ENCODE data around the gene RAB3C.

RAB3C gene

DNA sequence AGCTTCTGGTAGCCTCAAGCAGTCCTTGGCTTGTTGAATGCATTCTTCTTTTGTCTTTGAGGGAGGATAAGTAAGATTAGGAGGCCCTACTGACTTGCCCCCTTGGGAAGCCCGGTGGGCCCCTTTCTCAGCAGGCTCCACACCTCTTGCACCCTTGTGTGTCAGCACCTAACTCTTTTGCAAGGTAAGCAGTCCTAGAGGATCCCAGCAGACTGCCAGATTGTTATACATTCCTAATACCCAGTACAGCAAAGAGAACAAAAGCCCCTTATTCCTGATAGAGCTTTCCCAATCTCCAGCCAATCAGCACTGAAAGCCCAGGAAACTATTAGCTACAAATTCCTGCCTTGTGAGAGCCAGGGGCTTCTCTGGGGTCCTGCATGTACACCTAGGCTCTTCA, 152.8 kb downstream of the RAB3C start:
- peak; percentile 23 for DNase-seq (ENCODE audit: low spot score)

DNA sequence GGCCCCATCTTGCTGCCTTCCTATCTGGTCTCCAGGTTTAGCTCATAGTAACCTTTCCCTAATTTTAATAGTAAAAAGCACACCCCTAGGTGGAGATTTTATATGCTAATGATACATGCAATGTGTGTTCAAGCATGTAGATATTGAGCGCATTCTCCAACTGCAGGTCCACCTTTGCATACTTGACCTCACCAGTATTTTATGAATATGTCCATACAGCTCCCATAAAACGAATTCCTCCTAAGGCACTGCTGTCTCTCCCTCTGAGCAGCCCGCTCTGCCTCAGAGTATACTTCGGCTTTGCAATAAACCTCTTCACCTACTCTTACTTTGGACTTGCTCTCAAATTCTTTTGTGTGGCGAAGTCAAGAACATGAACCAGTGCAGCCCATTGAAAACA, 153.3 kb downstream of the RAB3C start:
- no peak for DNase-seq (ENCODE audit: low spot score)

DNA sequence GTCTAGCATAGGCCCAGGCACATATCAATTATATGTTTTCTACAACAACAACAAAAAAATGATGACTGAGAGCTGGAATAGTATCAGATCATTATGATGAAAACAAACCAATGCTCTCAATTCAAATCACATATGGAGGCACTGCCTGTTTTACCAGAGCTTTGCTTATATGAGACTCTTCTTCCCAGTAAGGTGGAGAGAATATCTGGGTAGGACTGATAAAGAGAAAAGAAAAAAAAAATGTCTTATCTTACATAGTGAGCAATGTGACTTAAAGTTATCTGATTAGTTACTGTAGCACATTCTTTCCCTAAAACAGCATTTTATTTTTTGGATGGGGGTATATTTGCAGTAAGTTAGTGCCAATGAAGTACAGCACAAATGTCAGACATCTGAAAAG, 154.8 kb downstream of the RAB3C start:
- no peak for DNase-seq (ENCODE audit: low spot score)

DNA sequence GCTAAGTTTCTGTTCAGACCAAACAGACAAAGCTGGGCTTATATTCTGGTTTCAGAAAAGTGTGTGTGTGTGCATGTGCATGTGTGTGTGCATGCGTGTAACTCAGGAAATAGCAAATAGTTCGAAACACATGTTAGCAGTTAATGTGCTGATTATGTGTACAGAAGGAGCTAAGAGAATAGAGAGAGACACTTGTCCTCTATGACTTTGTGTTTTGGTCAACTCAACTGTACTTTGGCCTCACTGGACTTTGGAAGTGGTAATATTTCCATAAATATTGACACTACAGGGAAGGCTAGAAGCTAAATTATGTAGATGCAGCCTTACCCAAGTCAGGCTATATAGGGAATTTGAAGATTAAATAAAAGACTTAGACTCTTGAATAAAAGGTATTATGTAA, 155.5 kb downstream of the RAB3C start:
- DNase-seq (ENCODE audit: low spot score) = no peak

DNA sequence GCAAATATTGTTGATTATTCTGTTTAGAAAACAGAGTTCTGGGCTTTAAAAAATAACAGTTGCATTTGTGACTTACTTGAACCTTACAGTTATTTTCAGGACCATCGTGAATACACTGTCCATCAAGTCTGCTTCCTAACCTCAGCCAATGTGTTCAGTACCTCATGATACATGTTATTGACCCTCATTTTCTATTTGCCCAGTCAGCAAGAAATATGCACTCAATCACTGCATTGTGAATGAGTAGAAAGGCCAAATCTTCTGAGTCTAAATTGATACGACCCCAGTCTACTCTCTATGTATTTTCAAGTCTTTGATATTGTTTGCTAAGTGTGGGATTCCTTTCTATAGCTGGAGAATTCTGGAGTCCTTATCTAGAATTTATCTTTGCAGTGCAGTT, 156.2 kb downstream of the RAB3C start:
- DNase-seq (ENCODE audit: low spot score) = no peak

DNA sequence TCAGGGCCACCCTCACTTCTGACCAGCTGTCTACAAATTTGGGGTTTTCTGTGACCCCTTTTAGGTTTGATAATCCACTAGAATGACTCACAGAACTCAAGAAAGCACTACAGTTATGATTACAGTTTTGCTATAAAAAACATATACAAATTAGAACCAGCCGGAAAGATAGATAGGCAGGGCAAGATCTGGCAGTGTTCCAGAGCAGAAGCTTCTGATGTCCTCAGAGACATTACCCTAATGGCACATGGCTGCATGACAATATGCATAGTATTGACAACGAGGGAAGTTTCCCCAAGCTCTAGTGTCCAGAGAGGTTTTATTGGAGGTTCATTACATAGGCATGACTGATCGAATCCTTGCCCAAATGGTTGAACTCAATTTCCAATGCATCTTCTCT, 158.1 kb downstream of the RAB3C start:
- DNase-seq (ENCODE audit: low spot score) = no peak

DNA sequence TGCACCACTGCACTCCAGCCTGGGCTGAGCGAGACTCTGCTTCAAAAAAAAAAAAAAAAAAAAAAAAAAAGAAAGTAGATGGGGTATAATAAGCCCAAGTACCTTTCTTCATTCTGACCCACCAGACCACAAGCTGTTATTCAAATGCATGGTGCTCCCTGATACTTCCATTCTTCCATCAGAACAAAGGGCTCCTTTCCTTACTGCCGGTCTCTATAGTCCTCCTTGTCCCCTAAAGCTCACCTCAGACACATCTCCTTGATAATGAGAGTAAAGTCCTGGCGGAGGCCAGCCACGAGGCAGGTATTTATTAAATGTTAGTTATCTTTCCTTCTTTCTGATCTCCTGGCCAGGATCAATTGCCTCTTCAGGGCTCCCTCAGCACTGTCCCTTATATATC, 162.5 kb downstream of the RAB3C start:
- no peak for DNase-seq (ENCODE audit: low spot score)

DNA sequence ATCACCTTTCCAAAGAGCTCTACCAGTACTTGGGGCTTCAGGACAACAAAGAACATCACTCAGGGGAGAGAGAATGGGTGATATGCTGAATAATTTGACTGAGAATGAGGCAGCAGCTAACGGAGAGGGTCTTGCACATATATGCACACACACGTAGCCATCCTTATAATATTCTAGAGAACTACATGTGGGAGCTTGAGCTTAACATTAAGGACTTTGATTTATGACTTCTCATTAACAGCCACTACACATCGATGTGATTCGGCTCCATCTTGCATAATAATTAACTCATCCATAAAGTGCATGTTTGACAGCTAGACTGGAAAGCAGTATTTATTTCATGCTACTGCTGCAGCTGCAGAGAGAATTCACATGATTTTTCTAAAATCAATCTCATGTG, 163.4 kb downstream of the RAB3C start:
- DNase-seq (ENCODE audit: low spot score) = no peak

DNA sequence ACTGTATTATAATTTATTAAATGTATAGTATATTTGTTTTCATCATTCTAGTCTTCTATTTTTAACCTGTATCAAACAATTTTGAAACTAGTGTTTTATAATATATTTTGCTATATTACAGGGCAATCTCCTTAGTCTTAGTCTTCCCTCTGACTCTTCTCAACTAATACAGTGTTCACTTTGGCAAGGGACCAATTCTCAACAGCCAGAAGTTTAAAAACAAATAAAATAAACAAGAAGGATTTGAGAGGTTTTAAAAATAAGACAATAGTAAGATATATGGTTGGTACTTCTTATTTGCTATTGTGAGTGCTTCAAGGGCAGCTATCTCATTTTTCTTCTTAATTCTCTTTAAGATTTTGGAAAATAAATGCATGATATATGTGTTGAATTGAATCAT, 167.2 kb downstream of the RAB3C start:
- no peak for DNase-seq (ENCODE audit: low spot score)

DNA sequence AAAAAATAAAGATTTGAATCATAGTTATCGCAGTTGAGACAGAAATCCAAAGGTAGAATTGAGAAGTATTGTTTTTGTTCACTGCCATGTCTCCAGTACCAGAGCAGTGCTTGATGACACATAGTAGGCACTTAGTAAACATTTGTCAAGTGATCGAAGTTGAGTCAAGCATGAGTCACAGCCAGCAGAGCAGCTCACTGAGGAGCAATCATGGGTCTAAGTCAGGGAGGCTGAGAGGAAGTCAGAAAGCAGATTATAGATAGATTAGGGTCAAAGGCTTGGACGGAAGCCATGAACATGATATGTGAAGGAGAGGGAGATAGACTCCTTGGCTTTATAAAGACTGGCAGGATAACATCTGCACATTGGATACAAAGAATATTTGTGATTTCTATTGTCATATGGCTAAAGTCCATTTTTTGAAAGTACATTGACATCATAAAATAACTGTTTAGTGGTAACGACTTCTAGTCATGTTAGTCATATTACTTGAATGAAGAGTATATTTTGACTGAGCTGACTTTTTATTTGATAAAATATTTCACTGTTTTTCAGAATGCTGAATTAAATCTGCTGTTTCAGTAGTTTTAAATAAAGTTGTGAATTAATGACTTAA, 168.5 kb downstream of the RAB3C start:
- DNase-seq (ENCODE audit: low spot score) = no peak

DNA sequence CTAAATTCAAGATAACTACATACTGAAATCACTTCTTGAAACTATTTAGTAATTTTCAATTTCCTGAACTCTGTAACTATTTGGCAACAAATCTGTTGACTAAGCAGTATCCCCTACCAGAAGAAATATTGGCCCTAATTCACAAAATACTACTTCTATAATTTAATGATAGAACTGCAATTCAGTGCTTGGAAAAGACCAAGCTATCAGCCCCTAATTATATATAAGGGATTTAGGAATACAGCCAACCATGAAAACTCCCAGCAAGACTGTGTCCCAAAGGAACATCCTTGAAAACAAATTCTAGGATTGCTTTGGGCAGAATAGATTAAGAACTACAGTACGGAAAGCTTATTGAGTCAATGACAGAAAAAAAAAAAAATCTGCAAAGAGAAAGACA, 169.2 kb downstream of the RAB3C start:
- DNase-seq (ENCODE audit: low spot score) = no peak

DNA sequence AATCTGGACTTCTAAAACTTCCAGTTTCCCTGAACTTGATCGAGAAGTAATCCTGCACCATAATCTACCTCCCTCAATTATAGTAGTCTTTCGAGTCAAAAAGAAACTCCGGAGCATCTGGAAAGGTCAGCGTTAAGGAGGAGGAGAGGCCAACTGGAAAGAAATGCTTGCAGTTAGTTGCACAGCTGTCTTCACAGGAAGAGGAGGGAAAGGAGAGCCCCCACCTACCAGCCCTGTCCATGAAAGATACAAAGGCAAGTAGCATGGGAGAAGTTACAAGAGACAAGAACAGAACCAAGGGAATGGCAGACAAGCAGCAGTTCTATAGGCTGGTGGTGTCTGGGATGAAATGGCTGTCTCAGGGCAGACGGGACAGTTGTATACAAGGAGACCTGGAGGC, 170.6 kb downstream of the RAB3C start:
- DNase-seq (ENCODE audit: low spot score) = no peak

DNA sequence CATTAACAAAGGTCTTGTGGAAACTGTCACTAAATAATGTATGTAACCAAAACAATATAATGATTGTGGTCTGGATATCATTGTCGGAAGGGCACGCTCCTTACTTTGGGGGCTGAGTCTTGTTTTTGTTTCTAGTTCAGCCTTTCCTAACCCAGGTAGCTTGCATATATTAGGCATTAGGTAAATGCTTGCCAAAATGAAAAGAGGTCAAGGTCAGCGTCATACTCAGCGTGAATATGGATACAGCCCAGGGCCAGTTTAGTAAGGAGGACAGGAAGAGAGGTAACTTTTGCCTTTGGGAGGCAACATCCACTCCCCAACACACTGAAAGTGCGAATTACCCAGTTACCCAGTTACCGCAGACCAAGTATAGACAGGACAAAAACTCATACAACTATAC, 171.4 kb downstream of the RAB3C start:
- DNase-seq (ENCODE audit: low spot score) = no peak

DNA sequence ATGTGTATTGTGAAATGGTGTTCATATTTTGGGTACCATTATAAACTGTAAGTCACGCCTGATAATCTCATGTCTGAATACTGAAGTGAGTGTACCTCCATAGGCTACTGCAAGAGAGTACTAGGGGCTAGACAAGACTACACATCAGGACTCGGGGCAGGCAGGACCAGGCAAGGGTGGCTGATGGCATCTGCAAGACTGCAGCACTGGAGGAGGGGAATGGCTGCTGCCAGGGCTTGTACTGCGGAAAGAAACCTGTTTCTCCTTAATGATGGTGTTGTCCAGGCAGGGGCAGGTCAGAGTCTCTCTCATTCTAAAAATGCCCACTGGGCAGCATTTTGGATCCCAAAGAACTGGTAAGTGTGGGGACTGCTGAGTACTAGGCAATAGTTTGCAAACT, 172.5 kb downstream of the RAB3C start:
- no peak for DNase-seq (ENCODE audit: low spot score)

DNA sequence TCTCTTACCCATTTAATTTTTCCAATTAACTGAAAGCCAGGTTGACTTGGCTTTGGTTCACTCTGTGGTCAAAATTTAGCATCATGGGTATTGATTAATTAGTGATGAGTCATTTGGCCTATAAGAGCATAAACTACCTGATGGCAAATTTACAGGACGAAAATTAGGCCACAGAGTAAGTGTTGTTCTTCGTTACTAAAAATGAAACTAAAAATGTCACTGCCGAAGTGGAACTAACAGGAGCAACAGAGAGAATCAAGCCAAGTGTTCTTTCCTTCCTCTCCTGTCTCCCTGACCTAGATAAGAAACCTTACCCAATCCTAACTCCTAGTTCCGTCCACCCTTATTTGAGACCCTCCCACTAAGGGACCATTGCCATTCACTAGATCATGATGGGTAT, 176.9 kb downstream of the RAB3C start:
- DNase-seq (ENCODE audit: low spot score) = no peak

DNA sequence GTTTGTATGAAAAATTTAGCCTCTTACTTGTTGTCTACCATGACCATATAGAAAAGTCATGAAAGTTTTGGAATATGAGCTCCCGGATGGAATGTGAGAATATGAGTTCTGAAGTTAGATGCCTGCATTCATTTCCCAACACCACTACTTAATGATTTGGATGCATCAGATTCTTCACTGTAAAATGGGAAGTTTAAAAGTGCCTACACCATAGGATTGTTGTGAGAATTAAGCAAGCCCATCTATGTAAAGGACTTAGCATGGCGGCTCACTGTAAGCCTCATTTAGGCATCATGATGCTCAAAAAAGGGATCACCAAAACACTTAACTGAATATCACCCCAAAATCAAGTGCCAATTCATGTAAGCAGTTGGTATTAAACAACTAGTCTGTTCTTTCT, 177.3 kb downstream of the RAB3C start:
- DNase-seq (ENCODE audit: low spot score) = no peak

DNA sequence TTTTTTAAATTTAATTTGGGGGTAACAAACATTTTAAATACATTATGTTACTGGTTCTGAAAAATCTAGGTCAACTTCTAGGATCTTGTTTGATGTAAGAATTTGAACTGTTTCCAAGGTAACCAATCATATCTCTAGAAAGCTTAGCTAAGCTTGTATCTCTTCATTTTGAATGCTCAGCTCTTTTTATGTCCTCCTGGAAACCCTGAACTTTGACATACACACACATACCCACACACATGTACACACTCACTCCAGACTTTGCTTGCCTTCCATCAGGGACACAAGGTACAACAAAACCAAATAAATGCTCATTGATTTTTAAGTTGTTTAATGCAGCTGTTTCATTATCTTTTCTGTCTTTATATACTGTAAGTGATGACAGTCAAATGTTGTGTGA, 178.5 kb downstream of the RAB3C start:
- no peak for DNase-seq (ENCODE audit: low spot score)

DNA sequence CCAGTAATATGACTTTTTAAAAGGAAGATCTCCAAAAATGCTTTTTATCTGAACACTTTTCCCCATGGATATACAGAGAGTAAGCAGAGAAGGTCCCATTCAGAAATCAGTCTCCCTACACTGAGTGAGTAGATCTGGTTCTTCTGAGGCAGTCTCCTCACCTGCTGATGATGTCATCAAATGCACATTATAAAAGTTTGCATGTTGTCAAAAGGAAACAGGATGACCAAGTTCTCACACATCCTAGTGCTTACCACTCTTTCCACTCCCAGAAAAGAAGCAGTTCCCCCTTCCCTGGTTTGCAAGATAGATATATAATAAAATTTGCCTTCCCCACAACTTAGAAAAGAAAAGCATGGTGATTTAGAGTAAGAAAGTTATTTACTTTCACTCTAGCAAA, 180.5 kb downstream of the RAB3C start:
- DNase-seq (ENCODE audit: low spot score) = no peak

DNA sequence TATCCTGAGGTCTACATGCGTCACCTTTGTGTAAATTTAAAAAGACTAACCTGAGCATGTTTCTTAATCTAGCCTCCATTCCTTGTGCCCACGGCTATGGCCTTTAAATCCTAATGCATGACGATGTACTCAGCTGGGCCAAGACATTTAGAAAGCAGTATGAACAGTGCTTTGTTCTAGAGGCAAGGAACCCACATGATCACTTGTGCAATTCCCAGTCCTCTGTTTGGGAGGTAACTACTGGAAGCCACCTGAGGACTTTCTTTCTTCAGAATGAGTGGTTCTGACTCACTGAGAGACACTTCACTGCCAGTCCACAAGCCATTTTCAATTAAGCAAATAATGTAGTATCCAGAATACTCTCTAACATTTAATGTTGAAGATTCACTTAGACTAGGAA, 181.3 kb downstream of the RAB3C start:
- no peak for DNase-seq (ENCODE audit: low spot score)

DNA sequence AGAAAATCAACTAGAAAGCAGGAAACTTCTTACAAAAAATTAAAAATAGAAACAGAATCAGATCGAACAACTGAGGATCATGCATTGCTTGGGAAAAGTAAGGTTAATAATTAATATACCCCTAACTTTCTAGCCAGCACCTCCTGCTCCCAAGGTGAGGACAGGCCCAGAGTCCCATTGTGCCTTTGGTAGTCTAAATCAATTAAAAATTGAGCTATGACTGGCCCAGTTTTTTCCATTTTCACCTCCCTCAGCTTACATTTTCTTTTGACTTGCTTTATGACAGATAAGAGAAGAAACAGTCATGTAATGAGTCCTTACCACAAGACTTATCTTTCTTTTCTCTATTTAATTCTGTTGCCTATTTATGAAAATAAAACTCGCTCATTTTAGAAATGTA, 182.2 kb downstream of the RAB3C start:
- no peak for DNase-seq (ENCODE audit: low spot score)

DNA sequence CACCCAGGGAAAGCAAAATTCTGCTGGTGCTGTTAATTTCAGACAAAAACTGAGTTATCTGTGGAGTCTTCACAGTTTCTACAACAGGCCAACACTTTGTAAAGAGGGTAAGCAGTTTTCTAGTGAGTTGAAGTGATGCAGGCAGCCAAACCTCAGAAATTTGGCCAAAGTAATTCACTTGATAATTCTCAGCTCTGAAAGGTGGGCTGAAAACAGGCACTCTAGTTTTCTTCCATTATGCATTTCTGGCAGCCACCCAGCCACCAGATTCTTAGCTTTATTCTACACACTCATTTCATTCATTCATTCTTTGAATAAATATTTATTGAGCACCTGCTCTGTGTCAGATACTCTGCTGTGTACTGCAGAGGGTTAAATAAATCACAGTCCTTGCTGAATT, 184.2 kb downstream of the RAB3C start:
- DNase-seq (ENCODE audit: low spot score) = no peak

DNA sequence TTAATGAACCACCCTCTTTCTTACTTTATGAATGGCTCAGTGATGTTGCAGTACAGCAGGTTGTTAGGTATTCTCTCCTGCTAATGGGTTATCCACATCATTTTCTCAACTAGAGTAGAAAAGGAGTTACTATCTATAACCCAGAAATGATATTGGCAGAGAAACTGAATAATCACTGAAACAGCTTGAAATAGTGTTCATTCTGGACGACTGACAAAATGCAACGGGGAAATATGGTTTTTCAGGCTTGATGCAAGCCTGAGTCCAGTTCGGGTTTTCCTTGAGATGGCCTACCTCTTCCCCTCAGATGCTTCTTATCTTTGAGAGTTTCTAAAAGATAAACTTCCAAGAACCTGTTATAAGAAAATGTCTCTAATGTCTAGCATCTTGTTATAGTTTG, 187.3 kb downstream of the RAB3C start:
- no peak for DNase-seq (ENCODE audit: low spot score)

DNA sequence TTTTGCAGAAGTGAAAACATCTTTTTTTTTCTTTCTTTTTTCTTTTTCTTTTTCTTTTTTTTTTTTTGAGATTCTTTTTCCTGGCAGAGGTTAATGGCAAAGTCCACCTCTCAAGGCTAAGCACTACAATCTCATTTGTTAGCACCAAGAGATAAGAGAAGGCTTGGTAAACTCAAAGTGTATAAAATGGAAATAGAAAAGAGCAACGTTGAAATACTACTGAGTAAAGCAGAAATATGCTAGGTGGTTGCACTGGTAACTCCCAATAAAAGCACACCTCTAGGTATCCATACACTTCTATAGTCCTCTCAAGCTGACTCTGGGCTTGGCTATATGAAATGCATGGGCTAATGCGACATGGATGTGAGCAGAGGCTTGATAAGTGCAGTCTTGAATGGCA, 188.9 kb downstream of the RAB3C start:
- no peak for DNase-seq (ENCODE audit: low spot score)

DNA sequence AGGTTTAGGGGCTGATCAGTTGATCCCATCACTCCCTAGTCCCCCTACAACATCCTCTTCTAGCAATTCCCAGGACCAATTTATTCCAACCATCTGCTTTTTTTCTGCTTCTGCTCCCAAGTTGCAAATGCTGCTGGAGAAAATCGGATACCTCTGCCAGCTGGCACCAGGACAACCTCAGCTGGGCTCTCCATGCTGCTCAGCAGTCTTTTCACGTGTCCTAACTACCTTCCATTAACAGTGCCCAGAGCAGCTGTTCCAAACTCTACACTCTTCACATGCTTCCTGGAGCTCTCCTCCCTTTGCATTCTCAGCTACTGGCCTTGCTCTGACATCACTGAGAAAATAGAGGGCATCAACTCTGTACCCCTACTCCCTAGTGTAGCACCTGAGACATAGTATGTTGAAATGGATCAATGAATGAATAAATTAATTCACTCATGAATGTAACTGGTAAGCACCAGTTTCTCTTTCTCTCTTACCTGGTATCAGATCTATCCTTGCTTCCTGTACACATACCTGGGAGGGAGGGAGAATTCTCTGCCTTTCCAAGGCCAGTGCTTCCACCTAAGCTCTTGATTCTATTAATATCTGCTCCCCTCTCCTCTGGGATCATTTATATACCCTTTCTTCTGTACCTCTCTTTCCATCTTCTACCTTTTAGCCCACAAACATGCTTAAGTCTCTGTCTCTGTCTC, 191.0 kb downstream of the RAB3C start:
- DNase-seq (ENCODE audit: low spot score) = no peak

Data from HuH-7 (cell line).